Endothelial cell of umbilical vein (primary cell): ENCODE measurements around the gene TSPAN9. TPM values are rescaled to one million over a fixed set of nuclear protein-coding genes. Genes with fewer than 3 reads are reported as not detected.

Experiments used
- BruUV-seq: library from RNA; stranded (reverse); fragments of 400-500 nt; replicated peaks from 2 replicates; lab custom pipeline; 2021; lab: Mats Ljungman, UMichigan
- CTCF ChIA-PET: fragments of 300-600, 350-600 bp; sonication (Branson Sonifier 250); formaldehyde crosslinking; loops from one replicate; lab custom pipeline; 2021; ENCODE audit warnings: antibody characterized with exemption, inconsistent platforms; lab: Charles Lee
- POLR2A ChIA-PET: fragments of 300-600, 350-600 bp; sonication (Branson Sonifier 250); formaldehyde crosslinking; loops from one replicate; lab custom pipeline; 2021; ENCODE audit warnings: antibody characterized with exemption, inconsistent platforms; lab: Charles Lee
- DNase-seq: peaks from one replicate; pipeline ENCODE4 v3.0.0-alpha.2; 2011; ENCODE audit warnings: low read depth, low spot score
- FAIRE-seq: peaks from 2 replicates; lab custom pipeline; 2011; peaks lifted over from hg19 to GRCh38; lab: Jason Lieb, UNC
- H2AFZ ChIP-seq: 2 replicates; pipeline ENCODE4 v1.6.0; 2012; ENCODE audit warnings: low read depth, low read length, control low read depth, inconsistent platforms
- H3K27ac ChIP-seq: 2 replicates; pipeline ENCODE4 v1.5.1; 2011; ENCODE audit warnings: low read depth, mild to moderate bottlenecking, control low read depth, low read length, moderate library complexity; ENCODE audit not compliant: insufficient read depth
- H3K27me3 ChIP-seq, 2 experiments: 2 replicates each; pipeline versions ENCODE4 v1.6.0 to v1.6.1; 2011; ENCODE audit warnings: low read length in 2 of 2, mixed read lengths in 1 of 2; ENCODE audit not compliant: control insufficient read depth in 2 of 2, insufficient read depth in 2 of 2
- H3K36me3 ChIP-seq, 2 experiments: 2 replicates in 1 of 2; 3 replicates in 1 of 2; pipeline ENCODE4 v1.5.1; 2011; ENCODE audit warnings: low read length in 2 of 2, mild to moderate bottlenecking in 1 of 2, moderate library complexity in 1 of 2; ENCODE audit not compliant: control insufficient read depth in 2 of 2, insufficient read depth in 2 of 2; ENCODE audit errors: extremely low read depth in 1 of 2
- H3K4me1 ChIP-seq: 3 replicates; pipeline ENCODE4 v1.5.1; 2011; ENCODE audit warnings: mild to moderate bottlenecking, low read length; ENCODE audit not compliant: control insufficient read depth, insufficient read depth; ENCODE audit errors: extremely low read depth
- H3K4me2 ChIP-seq: 2 replicates; pipeline ENCODE4 v1.6.1; 2011; ENCODE audit warnings: low read length, control low read depth, mixed read lengths; ENCODE audit not compliant: insufficient read depth
- H3K4me3 ChIP-seq, 3 experiments: fragments of 200-600 bp in 1 of 3; sonication (generic), shearing (Covaris generic) in 1 of 3; replicated peaks in 1 of 3; 2 replicates each; pipeline ENCODE4 v1.5.1; 2011 to 2016; ENCODE audit warnings: control low read depth in 3 of 3, low read length in 3 of 3, mild to moderate bottlenecking in 2 of 3, inconsistent platforms in 1 of 3, low read depth in 1 of 3, moderate library complexity in 1 of 3; ENCODE audit not compliant: insufficient read depth in 1 of 3
- H3K79me2 ChIP-seq: 2 replicates; pipeline ENCODE4 v1.6.0; 2012; ENCODE audit warnings: low read length, inconsistent platforms; ENCODE audit not compliant: control insufficient read depth, insufficient read depth
- H3K9ac ChIP-seq: replicated peaks from 2 replicates; pipeline ENCODE3; 2011; ENCODE audit warnings: low read length, control low read depth; ENCODE audit not compliant: insufficient read depth; ENCODE audit errors: extremely low read depth
- H3K9me1 ChIP-seq: replicated peaks from 3 replicates; pipeline ENCODE4 v1.6.0; 2011; ENCODE audit warnings: mild to moderate bottlenecking, low read length; ENCODE audit not compliant: control insufficient read depth, insufficient read depth; ENCODE audit errors: extremely low read depth
- H3K9me3 ChIP-seq: replicated peaks from 2 replicates; pipeline ENCODE4 v1.5.1; 2012; ENCODE audit warnings: low read length, inconsistent platforms; ENCODE audit not compliant: control insufficient read depth, insufficient read depth
- H4K20me1 ChIP-seq: replicated peaks from 2 replicates; pipeline ENCODE3; 2011; ENCODE audit warnings: mild to moderate bottlenecking, low read length; ENCODE audit not compliant: control insufficient read depth, insufficient read depth; ENCODE audit errors: extremely low read depth
- EZH2 ChIP-seq: IDR thresholded peaks from 2 replicates; pipeline ENCODE4 v1.6.1; 2012; ENCODE audit warnings: borderline replicate concordance, low read depth, mild to moderate bottlenecking, moderate library complexity, low read length, inconsistent platforms; ENCODE audit not compliant: severe bottlenecking
- FOS ChIP-seq: IDR thresholded peaks from 2 replicates; pipeline ENCODE4 v1.6.1; 2011; ENCODE audit warnings: mild to moderate bottlenecking, low read length, moderate library complexity, borderline replicate concordance; ENCODE audit not compliant: insufficient read depth
- GATA2 ChIP-seq: IDR thresholded peaks from 2 replicates; pipeline ENCODE4 v1.7.0; 2011; ENCODE audit warnings: low read depth, mild to moderate bottlenecking, moderate library complexity, mixed read lengths, low read length; ENCODE audit not compliant: insufficient read length, insufficient read depth
- JUN ChIP-seq: IDR thresholded peaks from 2 replicates; pipeline ENCODE4 v1.6.1; 2011; ENCODE audit warnings: borderline replicate concordance, low read depth; ENCODE audit not compliant: insufficient read length, insufficient read depth
- MYC ChIP-seq: IDR thresholded peaks from one replicate; pipeline ENCODE4 v1.6.1; 2011; ENCODE audit warnings: mild to moderate bottlenecking, low read depth, low read length
- POLR2A ChIP-seq: IDR thresholded peaks from 2 replicates; pipeline ENCODE4 v1.6.1; 2012; ENCODE audit warnings: low read depth, mild to moderate bottlenecking, control low read depth, low read length
- POLR2AphosphoS5 ChIP-seq: IDR thresholded peaks from 2 replicates; pipeline ENCODE4 v1.6.1; 2012; ENCODE audit warnings: low read depth, mild to moderate bottlenecking, control low read depth, low read length, moderate library complexity; ENCODE audit not compliant: insufficient read depth
- dilution Hi-C: fragments of 300-500 bp; cut with MboI; formaldehyde crosslinking; loops from one replicate; pipeline ENCODE4 v1.15.0; 2019; ENCODE audit warnings: low sequenced_read_pairs; ENCODE audit not compliant: extremely low pct_ligation_motif_present
- intact Hi-C: fragments of 100-400 bp; cut with micrococcal nuclease; formaldehyde crosslinking; loops from one replicate; pipeline ENCODE4 v1.10.0; 2022
- polyA plus RNA-seq, 4 experiments: library from polyadenylated mRNA; depleted of rRNA in 3 of 4; stranded (reverse) in 3 of 4; unstranded in 1 of 4; fragments of >200 nt; gene quantifications; 2 replicates each; pipeline versions ENCODE4 v1.2.1 to v1.2.3, GENCODE V29; 2011 to 2012; ENCODE audit warnings: missing spikeins in 1 of 4
- total RNA-seq: library from RNA; stranded (reverse); gene quantifications from 2 replicates; pipeline ENCODE4 v1.2.3, GENCODE V29; 2021
- TF ChIP-seq, protein P1 (sequence below), 2 donors: IDR thresholded peaks; 1 replicate in 1 of 2; 2 replicates in 1 of 2; pipeline ENCODE4 v1.5.1; 2011; ENCODE audit warnings: low read length in 2 of 2, mild to moderate bottlenecking in 2 of 2, moderate library complexity in 2 of 2, control low read depth in 1 of 2, inconsistent platforms in 1 of 2, low read depth in 1 of 2; ENCODE audit not compliant: insufficient read depth in 1 of 2; ENCODE audit errors: extremely low read depth in 1 of 2
- TF ChIP-seq, protein P2 (sequence below): IDR thresholded peaks from 2 replicates; pipeline ENCODE4 v1.6.1; 2011; ENCODE audit not compliant: insufficient read depth, insufficient read length

Gene TSPAN9
- total and polyA plus RNA-seq, 2 donors (not counting 3 experiments of a cell fraction or from before 2014, with no cell fraction given), result 43.3 to 66.8 TPM

DNA sequence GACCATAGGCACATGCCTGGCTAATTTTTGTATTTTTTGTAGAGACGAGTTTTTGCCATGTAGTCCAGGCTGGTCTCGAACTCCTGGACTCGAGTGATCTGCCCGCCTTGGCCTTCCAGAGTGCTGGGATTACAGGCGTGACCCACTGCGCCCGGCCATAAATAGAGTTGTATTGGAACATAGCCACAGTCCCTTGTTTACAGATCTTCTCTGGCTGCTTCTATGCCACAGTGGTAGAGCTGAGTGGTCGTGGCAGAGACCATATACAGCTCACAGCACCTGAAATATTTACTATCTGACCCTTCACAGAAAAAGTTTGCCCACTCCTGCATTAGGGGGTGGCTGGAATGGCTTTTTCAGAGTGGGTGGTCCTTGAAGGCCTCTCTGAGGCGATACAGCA is 28.0 kb upstream of the TSPAN9 start:
- H3K27ac ChIP-seq, result no peak overlapping the region
- no peaks in the 10 kb centered on the region for H3K27me3 ChIP-seq
- H3K4me2 ChIP-seq, result no peak overlapping the region
- no peaks in the 10 kb centered on the region for H3K9me1 ChIP-seq
- H3K79me2 ChIP-seq, result no peaks in the 10 kb centered on the region
- no peak overlapping the region for H2AFZ ChIP-seq
- no peak overlapping the region for H3K9ac ChIP-seq
- intact Hi-C loops (no loop called here), dilution Hi-C loops (no loop called here)
- no peaks in the 10 kb centered on the region for H4K20me1 ChIP-seq
- H3K36me3 ChIP-seq, result no peaks in the 10 kb centered on the region
- H3K4me3 ChIP-seq, result no peak overlapping the region
- TF ChIP-seq GATA2 (no peak), JUN (no peak), POLR2A (no peak), FOS (no peak), MYC (no peak), EZH2 (no peak), POLR2AphosphoS5 (no peak)
- TF ChIP-seq, protein P1, sequence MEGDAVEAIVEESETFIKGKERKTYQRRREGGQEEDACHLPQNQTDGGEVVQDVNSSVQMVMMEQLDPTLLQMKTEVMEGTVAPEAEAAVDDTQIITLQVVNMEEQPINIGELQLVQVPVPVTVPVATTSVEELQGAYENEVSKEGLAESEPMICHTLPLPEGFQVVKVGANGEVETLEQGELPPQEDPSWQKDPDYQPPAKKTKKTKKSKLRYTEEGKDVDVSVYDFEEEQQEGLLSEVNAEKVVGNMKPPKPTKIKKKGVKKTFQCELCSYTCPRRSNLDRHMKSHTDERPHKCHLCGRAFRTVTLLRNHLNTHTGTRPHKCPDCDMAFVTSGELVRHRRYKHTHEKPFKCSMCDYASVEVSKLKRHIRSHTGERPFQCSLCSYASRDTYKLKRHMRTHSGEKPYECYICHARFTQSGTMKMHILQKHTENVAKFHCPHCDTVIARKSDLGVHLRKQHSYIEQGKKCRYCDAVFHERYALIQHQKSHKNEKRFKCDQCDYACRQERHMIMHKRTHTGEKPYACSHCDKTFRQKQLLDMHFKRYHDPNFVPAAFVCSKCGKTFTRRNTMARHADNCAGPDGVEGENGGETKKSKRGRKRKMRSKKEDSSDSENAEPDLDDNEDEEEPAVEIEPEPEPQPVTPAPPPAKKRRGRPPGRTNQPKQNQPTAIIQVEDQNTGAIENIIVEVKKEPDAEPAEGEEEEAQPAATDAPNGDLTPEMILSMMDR (IDR thresholded peaks at IDR 0.05; ENCODE audit: extremely low read depth in 1 of 2, insufficient read depth in 1 of 2, low read depth in 1 of 2, low read length in 2 of 2), result no peak
- TF ChIP-seq, protein P2, sequence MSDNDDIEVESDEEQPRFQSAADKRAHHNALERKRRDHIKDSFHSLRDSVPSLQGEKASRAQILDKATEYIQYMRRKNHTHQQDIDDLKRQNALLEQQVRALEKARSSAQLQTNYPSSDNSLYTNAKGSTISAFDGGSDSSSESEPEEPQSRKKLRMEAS, result no peak
- FAIRE-seq (no peak), DNase-seq (no peak)
- BruUV-seq, result no TSS peak
- POLR2A ChIA-PET, result interaction anchor here (0.6 kb wide), 1 partner anchor 160 kb away, joined by 3 read pairs; no protein-coding TSS in a partner anchor
- H3K4me1 ChIP-seq, result no peaks in the 10 kb centered on the region
- CTCF ChIA-PET, result interaction anchor here (0.7 kb wide), 1 partner anchor 74 kb away, joined by 4 read pairs; no protein-coding TSS in a partner anchor
- H3K9me3 ChIP-seq, result no peaks in the 10 kb centered on the region
